ENCODE data around the gene TIMP3.

The TIMP3 gene

DNA sequence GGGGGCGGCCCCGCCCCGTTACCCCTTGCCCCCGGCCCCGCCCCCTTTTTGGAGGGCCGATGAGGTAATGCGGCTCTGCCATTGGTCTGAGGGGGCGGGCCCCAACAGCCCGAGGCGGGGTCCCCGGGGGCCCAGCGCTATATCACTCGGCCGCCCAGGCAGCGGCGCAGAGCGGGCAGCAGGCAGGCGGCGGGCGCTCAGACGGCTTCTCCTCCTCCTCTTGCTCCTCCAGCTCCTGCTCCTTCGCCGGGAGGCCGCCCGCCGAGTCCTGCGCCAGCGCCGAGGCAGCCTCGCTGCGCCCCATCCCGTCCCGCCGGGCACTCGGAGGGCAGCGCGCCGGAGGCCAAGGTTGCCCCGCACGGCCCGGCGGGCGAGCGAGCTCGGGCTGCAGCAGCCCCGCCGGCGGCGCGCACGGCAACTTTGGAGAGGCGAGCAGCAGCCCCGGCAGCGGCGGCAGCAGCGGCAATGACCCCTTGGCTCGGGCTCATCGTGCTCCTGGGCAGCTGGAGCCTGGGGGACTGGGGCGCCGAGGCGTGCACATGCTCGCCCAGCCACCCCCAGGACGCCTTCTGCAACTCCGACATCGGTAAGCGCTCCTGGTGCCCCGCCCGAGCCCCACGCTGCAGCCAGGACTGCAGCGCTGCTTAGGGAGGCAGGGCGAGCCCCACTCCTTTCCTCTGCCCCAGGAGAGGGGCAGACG, at the start of gene TIMP3:
TIMP3 (plus strand) TSS at position 169 of the 700 bp plus-strand sequence; CDS start at position 466, 297 bp downstream.
- no peak for ATAC-seq (ENCODE audit: insufficient read depth, low read depth)

DNA sequence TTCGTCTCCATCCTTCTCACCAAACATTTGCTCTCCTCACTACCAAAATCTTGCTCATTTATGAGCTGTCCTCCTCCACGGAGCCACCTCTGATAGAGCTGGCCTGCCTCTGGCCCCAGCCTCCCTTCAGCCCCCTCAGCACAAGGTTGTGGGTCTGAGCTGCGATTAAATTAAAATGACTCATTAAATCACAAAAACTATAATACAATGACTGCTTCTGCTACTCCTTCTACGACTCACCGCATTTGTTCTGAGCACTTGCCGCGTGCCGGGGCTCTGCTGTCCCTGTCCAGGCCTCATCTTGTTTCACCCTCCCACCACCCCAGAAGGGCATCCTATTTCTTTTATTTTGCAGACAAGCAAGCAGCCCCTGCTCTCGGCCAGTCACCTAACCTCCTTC, 49.2 kb upstream of the TIMP3 start:
- TF ChIP-seq, protein P1, sequence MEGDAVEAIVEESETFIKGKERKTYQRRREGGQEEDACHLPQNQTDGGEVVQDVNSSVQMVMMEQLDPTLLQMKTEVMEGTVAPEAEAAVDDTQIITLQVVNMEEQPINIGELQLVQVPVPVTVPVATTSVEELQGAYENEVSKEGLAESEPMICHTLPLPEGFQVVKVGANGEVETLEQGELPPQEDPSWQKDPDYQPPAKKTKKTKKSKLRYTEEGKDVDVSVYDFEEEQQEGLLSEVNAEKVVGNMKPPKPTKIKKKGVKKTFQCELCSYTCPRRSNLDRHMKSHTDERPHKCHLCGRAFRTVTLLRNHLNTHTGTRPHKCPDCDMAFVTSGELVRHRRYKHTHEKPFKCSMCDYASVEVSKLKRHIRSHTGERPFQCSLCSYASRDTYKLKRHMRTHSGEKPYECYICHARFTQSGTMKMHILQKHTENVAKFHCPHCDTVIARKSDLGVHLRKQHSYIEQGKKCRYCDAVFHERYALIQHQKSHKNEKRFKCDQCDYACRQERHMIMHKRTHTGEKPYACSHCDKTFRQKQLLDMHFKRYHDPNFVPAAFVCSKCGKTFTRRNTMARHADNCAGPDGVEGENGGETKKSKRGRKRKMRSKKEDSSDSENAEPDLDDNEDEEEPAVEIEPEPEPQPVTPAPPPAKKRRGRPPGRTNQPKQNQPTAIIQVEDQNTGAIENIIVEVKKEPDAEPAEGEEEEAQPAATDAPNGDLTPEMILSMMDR (IDR thresholded peaks at IDR 0.05; ENCODE audit: borderline replicate concordance, extremely low read depth, low read length, poor library complexity, severe bottlenecking), result no peak
- TF ChIP-seq EZH2 (IDR thresholded peaks at IDR 0.05; ENCODE audit: borderline replicate concordance, low read depth, low read length, severe bottlenecking), result no peak
- Histone ChIP-seq H3K4me1 (ENCODE audit: insufficient read depth, low read length) (no peaks in the 10 kb centered on the region), H3K27ac (ENCODE audit: low read length) (no peak overlapping the region), H3K79me2 (ENCODE audit: insufficient read depth, low read length) (no peaks in the 10 kb centered on the region), H4K20me1 (ENCODE audit: insufficient read depth, low read length) (no peaks in the 10 kb centered on the region), H3K4me3 (ENCODE audit: low read depth in 1 of 2, low read length in 2 of 2) (no peak overlapping the region), H3K4me2 (ENCODE audit: insufficient read depth, low read length) (no peak overlapping the region), H3K27me3 (ENCODE audit: insufficient read depth, low read length, poor library complexity) (no peaks in the 10 kb centered on the region), H3K36me3 (ENCODE audit: insufficient read depth, low read length) (no peaks in the 10 kb centered on the region), H3K9ac (ENCODE audit: low read depth, low read length) (no peak overlapping the region), H3K9me3 (ENCODE audit: insufficient read depth, low read length, severe bottlenecking) (no peaks in the 10 kb centered on the region), H2AFZ (ENCODE audit: low read depth, low read length) (no peak overlapping the region)
- ATAC-seq (ENCODE audit: insufficient read depth, low read depth), result no peak
- DNase-seq, result no peak

More for the DNA sequence above, at the start of gene TIMP3:
- Histone ChIP-seq H3K9me3 (ENCODE audit: insufficient read depth, low read length, severe bottlenecking) (no peaks in the 10 kb centered on the region), H3K4me3 (ENCODE audit: low read depth in 1 of 2, low read length in 2 of 2) (no peak within 1 kb of the TSS), H3K36me3 (ENCODE audit: insufficient read depth, low read length) (no peaks in the 10 kb centered on the region), H3K4me1 (ENCODE audit: insufficient read depth, low read length) (peaks cover 8% of the 10 kb centered on the region), H3K27ac (ENCODE audit: low read length) (no peak within 1 kb of the TSS), H2AFZ (ENCODE audit: low read depth, low read length) (no peak within 1 kb of the TSS), H4K20me1 (ENCODE audit: insufficient read depth, low read length) (no peaks in the 10 kb centered on the region), H3K9ac (ENCODE audit: low read depth, low read length) (no peak within 1 kb of the TSS), H3K79me2 (ENCODE audit: insufficient read depth, low read length) (no peaks in the 10 kb centered on the region), H3K27me3 (ENCODE audit: insufficient read depth, low read length, poor library complexity) (peaks cover 3% of the 10 kb centered on the region), H3K4me2 (ENCODE audit: insufficient read depth, low read length) (no peak within 1 kb of the TSS)
- DNase-seq, result no peak
- TF ChIP-seq, protein P1 (IDR thresholded peaks at IDR 0.05; ENCODE audit: borderline replicate concordance, extremely low read depth, low read length, poor library complexity, severe bottlenecking), result no peak
- no peak for TF ChIP-seq EZH2 (IDR thresholded peaks at IDR 0.05; ENCODE audit: borderline replicate concordance, low read depth, low read length, severe bottlenecking)

DNA sequence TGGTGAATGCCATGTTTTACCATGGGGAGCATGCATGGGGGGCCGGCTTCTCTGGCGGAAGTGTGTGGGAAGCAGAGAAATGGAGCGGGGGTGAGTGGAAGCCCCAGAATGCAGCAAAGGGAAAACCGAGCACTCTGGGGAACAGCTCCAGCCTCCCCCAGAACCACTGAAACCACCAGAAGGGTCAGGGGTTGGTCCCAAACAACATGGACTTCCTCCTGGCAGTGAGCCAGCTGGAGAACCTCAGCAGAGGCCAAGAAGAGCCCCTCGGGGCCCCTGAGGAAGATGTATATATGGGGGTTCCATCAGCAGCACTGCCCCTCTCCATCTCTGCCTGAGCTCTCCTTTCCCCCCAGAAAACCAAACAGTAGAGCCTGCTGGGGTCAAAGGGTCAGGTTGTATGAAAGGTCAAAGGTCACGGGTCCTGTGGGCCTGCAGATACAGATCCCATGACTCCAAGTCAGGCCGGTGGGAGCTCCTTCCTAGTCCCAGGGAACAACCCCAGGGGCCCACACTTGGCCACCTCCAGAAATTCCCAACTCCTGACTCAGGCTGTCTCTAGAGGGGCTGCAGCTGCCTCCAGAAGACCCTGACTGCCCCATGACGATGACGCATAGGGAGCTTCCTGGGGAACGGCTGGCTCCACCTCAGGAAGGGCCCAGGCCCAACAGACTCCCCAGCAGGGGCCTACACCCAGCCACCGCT, 48.5 kb upstream of the TIMP3 start:
- H2AFZ ChIP-seq (ENCODE audit: low read depth, low read length), result no peak overlapping the region
- TF ChIP-seq, protein P1 (IDR thresholded peaks at IDR 0.05; ENCODE audit: borderline replicate concordance, extremely low read depth, low read length, poor library complexity, severe bottlenecking), result no peak
- TF ChIP-seq EZH2 (IDR thresholded peaks at IDR 0.05; ENCODE audit: borderline replicate concordance, low read depth, low read length, severe bottlenecking), result no peak
- no peaks in the 10 kb centered on the region for H3K36me3 ChIP-seq (ENCODE audit: insufficient read depth, low read length)
- no peaks in the 10 kb centered on the region for H3K9me3 ChIP-seq (ENCODE audit: insufficient read depth, low read length, severe bottlenecking)
- no peak overlapping the region for H3K27ac ChIP-seq (ENCODE audit: low read length)
- no peaks in the 10 kb centered on the region for H4K20me1 ChIP-seq (ENCODE audit: insufficient read depth, low read length)
- H3K79me2 ChIP-seq (ENCODE audit: insufficient read depth, low read length), result no peaks in the 10 kb centered on the region
- H3K4me3 ChIP-seq (ENCODE audit: low read depth in 1 of 2, low read length in 2 of 2), result no peak overlapping the region
- no peak overlapping the region for H3K9ac ChIP-seq (ENCODE audit: low read depth, low read length)
- DNase-seq, result no peak
- H3K27me3 ChIP-seq (ENCODE audit: insufficient read depth, low read length, poor library complexity), result no peaks in the 10 kb centered on the region
- H3K4me2 ChIP-seq (ENCODE audit: insufficient read depth, low read length), result no peak overlapping the region
- no peak for ATAC-seq (ENCODE audit: insufficient read depth, low read depth)
- no peaks in the 10 kb centered on the region for H3K4me1 ChIP-seq (ENCODE audit: insufficient read depth, low read length)
